H9 (cell line): ENCODE data around the gene KCNH4. TPM values are rescaled to one million over a fixed set of nuclear protein-coding genes. Genes with fewer than 3 reads are reported as not detected.

Experiments
- DNase-seq: peaks from one replicate; pipeline ENCODE4 v3.0.0-alpha.2; 2017
- H2AFZ ChIP-seq: one replicate; pipeline ENCODE4 v1.6.1; 2013; ENCODE audit warnings: mild to moderate bottlenecking, low read length, control low read depth, moderate library complexity
- H2AK5ac ChIP-seq: 2 replicates; pipeline ENCODE4 v1.6.1; 2013; ENCODE audit warnings: low read length, control low read depth, mixed read lengths; ENCODE audit not compliant: insufficient read length
- H2BK120ac ChIP-seq: one replicate; pipeline ENCODE4 v1.6.1; 2013; ENCODE audit warnings: low read depth, mild to moderate bottlenecking, low read length, control low read depth, inconsistent platforms; ENCODE audit not compliant: poor library complexity, severe bottlenecking
- H2BK12ac ChIP-seq: 2 replicates; pipeline ENCODE4 v1.6.1; 2013; ENCODE audit warnings: low read length, control low read depth, mixed read lengths, low read depth; ENCODE audit not compliant: insufficient read length
- H2BK15ac ChIP-seq: 2 replicates; pipeline ENCODE4 v1.6.1; 2013; ENCODE audit warnings: low read depth, low read length, control low read depth
- H2BK20ac ChIP-seq: one replicate; pipeline ENCODE4 v1.6.1; 2013; ENCODE audit warnings: low read depth, mild to moderate bottlenecking, low read length, control low read depth, inconsistent platforms; ENCODE audit not compliant: poor library complexity, severe bottlenecking
- H2BK5ac ChIP-seq: 2 replicates; pipeline ENCODE4 v1.6.1; 2013; ENCODE audit warnings: low read length, control low read depth, mixed read lengths; ENCODE audit not compliant: insufficient read length
- H3K14ac ChIP-seq: 2 replicates; pipeline ENCODE4 v1.6.1; 2013; ENCODE audit warnings: low read length, control low read depth; ENCODE audit not compliant: insufficient read depth
- H3K18ac ChIP-seq: 2 replicates; pipeline ENCODE4 v1.6.1; 2013; ENCODE audit warnings: low read depth, mild to moderate bottlenecking, mixed read lengths, low read length, control low read depth; ENCODE audit not compliant: insufficient read length
- H3K23ac ChIP-seq: 2 replicates; pipeline ENCODE4 v1.6.1; 2013; ENCODE audit warnings: low read length, control low read depth, mixed read lengths, low read depth; ENCODE audit not compliant: insufficient read length
- H3K23me2 ChIP-seq: 2 replicates; pipeline ENCODE4 v1.6.1; 2013; ENCODE audit warnings: low read depth, mild to moderate bottlenecking, mixed read lengths, low read length, control low read depth; ENCODE audit not compliant: insufficient read length, poor library complexity, severe bottlenecking
- H3K27ac ChIP-seq: 2 replicates; pipeline ENCODE4 v1.5.1; 2013; ENCODE audit warnings: low read length, control low read depth, mixed read lengths, low read depth; ENCODE audit not compliant: insufficient read length
- H3K27me3 ChIP-seq: 2 replicates; pipeline ENCODE4 v1.6.1; 2013; ENCODE audit warnings: low read length, control low read depth, inconsistent platforms; ENCODE audit not compliant: insufficient read depth
- H3K4ac ChIP-seq: 2 replicates; pipeline ENCODE4 v1.6.1; 2013; ENCODE audit warnings: low read depth, mild to moderate bottlenecking, control low read depth, inconsistent platforms, low read length, moderate library complexity
- H3K4me1 ChIP-seq: 2 replicates; pipeline ENCODE4 v1.6.1; 2013; ENCODE audit warnings: low read length, control low read depth, inconsistent platforms; ENCODE audit not compliant: insufficient read depth
- H3K4me2 ChIP-seq: 2 replicates; pipeline ENCODE4 v1.6.1; 2013; ENCODE audit warnings: low read length, control low read depth, mixed read lengths; ENCODE audit not compliant: insufficient read length, insufficient read depth
- H3K56ac ChIP-seq: 2 replicates; pipeline ENCODE4 v1.6.1; 2013; ENCODE audit warnings: low read depth, mild to moderate bottlenecking, mixed read lengths, low read length, control low read depth; ENCODE audit not compliant: insufficient read length
- H3K79me1 ChIP-seq: 2 replicates; pipeline ENCODE4 v1.6.1; 2013; ENCODE audit warnings: low read depth, mild to moderate bottlenecking, moderate library complexity, low read length, control low read depth, inconsistent platforms; ENCODE audit not compliant: insufficient read depth, poor library complexity, severe bottlenecking
- H3K79me2 ChIP-seq: 2 replicates; pipeline ENCODE4 v1.6.1; 2013; ENCODE audit warnings: low read length, control low read depth, inconsistent platforms; ENCODE audit not compliant: insufficient read depth
- H3K9ac ChIP-seq: 2 replicates; pipeline ENCODE4 v1.6.1; 2013; ENCODE audit warnings: low read length, control low read depth, mixed read lengths; ENCODE audit not compliant: insufficient read length; ENCODE audit errors: extremely low read depth
- H3K9me3 ChIP-seq: one replicate; pipeline ENCODE4 v1.6.1; 2013; ENCODE audit warnings: low read depth, low read length, inconsistent platforms; ENCODE audit not compliant: control insufficient read depth
- H3T11ph ChIP-seq: one replicate; pipeline ENCODE4 v1.6.1; 2013; ENCODE audit warnings: mild to moderate bottlenecking, low read length, control low read depth, inconsistent platforms
- H4K20me1 ChIP-seq: one replicate; pipeline ENCODE4 v1.6.1; 2013; ENCODE audit not compliant: control insufficient read depth, insufficient read length, insufficient read depth
- H4K5ac ChIP-seq: 2 replicates; pipeline ENCODE4 v1.6.1; 2013; ENCODE audit warnings: low read depth, mild to moderate bottlenecking, mixed read lengths, low read length, control low read depth; ENCODE audit not compliant: insufficient read length
- H4K8ac ChIP-seq: replicated peaks from 2 replicates; pipeline ENCODE4 v1.6.1; 2013; ENCODE audit warnings: low read length, control low read depth, mixed read lengths, low read depth; ENCODE audit not compliant: insufficient read length
- H4K91ac ChIP-seq: 2 replicates; pipeline ENCODE4 v1.6.1; 2013; ENCODE audit warnings: low read depth, mild to moderate bottlenecking, moderate library complexity, mixed read lengths, low read length, control low read depth; ENCODE audit not compliant: insufficient read length
- H3K27ac Mint-ChIP-seq, 3 experiments: 2 replicates in 2 of 3; 3 replicates in 1 of 3; pipeline ENCODE4 v1.8.0; 2020 to 2021; ENCODE audit warnings: mixed read lengths in 3 of 3, mild to moderate bottlenecking in 1 of 3, moderate library complexity in 1 of 3
- H3K27me3 Mint-ChIP-seq: 2 replicates; pipeline ENCODE4 v1.8.0; 2021; ENCODE audit warnings: low read depth, mild to moderate bottlenecking, moderate library complexity, mixed read lengths
- H3K36me3 Mint-ChIP-seq, 3 experiments: 2 replicates in 2 of 3; 3 replicates in 1 of 3; pipeline ENCODE4 v1.8.0; 2020 to 2021; ENCODE audit warnings: low read depth in 3 of 3, mixed read lengths in 3 of 3; ENCODE audit not compliant: insufficient read depth in 1 of 3
- H3K4me1 Mint-ChIP-seq, 2 experiments: 2 replicates each; pipeline ENCODE4 v1.8.0; 2020; ENCODE audit warnings: mixed read lengths in 2 of 2
- H3K4me3 Mint-ChIP-seq, 2 experiments: 2 replicates in 1 of 2; 3 replicates in 1 of 2; pipeline ENCODE4 v1.8.0; 2020 to 2021; ENCODE audit warnings: mild to moderate bottlenecking in 2 of 2, mixed read lengths in 2 of 2, moderate library complexity in 1 of 2
- H3K9me3 Mint-ChIP-seq, 2 experiments: 2 replicates in 1 of 2; 3 replicates in 1 of 2; pipeline ENCODE4 v1.8.0; 2020; ENCODE audit warnings: mild to moderate bottlenecking in 2 of 2, mixed read lengths in 2 of 2, moderate library complexity in 1 of 2
- WGBS: extraction: QIAGEN DNeasy Blood & Tissue Kit; methylation state at CpG from one replicate; pipeline ENCODE4 v1.1.7; 2013; ENCODE audit warnings: missing lambda C conversion rate, low lambda C conversion rate, mixed read lengths; ENCODE audit not compliant: insufficient read length; ENCODE audit errors: extremely low coverage; 5-methylcytosine and 5-hydroxymethylcytosine counted together
- total RNA-seq: library from RNA; stranded (reverse); gene quantifications from 2 replicates; pipeline ENCODE4 v1.2.1, GENCODE V29; 2021
- TF ChIP-seq, protein P1 (sequence below): fragments of 200-600 bp; sonication (generic); conservative IDR thresholded peaks from 3 replicates; pipeline ENCODE4 v1.8.0; 2021; ENCODE audit warnings: antibody characterized with exemption, mild to moderate bottlenecking

The KCNH4 gene
- total RNA-seq, 1 experiment from 2014 or later: not detected

GRCh38 chr17:42225646-42226045 lies 44.7 kb upstream of the KCNH4 start:
- H3K23me2 ChIP-seq: no peaks in the 10 kb centered on the region
- no peak overlapping the region for H3K4ac ChIP-seq
- no peak for DNase-seq
- no peak overlapping the region for H2AK5ac ChIP-seq
- H3K4me1 ChIP-seq: no peaks in the 10 kb centered on the region
- no peaks in the 10 kb centered on the region for H3K79me2 ChIP-seq
- no peak overlapping the region for H2AFZ ChIP-seq
- no peak overlapping the region for H2BK20ac ChIP-seq
- H3K56ac ChIP-seq: no peak overlapping the region
- no peak overlapping the region for H4K5ac ChIP-seq
- no peaks in the 10 kb centered on the region for H3K27me3 Mint-ChIP-seq
- no CpG with 5 or more reads among the region's 5 CpGs for WGBS
- no peak overlapping the region for H2BK120ac ChIP-seq
- H3K27ac Mint-ChIP-seq: no peak overlapping the region
- no peak overlapping the region for H3K23ac ChIP-seq
- no peaks in the 10 kb centered on the region for H3K27me3 ChIP-seq
- H3K18ac ChIP-seq: no peak overlapping the region
- H3K4me3 Mint-ChIP-seq: no peak overlapping the region
- no peak overlapping the region for H3K4me2 ChIP-seq
- H4K91ac ChIP-seq: no peak overlapping the region
- peaks cover 19 to 27% (median 22%) of the 10 kb centered on the region in 3 experiments; a peak in 6 of 7 replicates for H3K36me3 Mint-ChIP-seq
- TF ChIP-seq, protein P1, sequence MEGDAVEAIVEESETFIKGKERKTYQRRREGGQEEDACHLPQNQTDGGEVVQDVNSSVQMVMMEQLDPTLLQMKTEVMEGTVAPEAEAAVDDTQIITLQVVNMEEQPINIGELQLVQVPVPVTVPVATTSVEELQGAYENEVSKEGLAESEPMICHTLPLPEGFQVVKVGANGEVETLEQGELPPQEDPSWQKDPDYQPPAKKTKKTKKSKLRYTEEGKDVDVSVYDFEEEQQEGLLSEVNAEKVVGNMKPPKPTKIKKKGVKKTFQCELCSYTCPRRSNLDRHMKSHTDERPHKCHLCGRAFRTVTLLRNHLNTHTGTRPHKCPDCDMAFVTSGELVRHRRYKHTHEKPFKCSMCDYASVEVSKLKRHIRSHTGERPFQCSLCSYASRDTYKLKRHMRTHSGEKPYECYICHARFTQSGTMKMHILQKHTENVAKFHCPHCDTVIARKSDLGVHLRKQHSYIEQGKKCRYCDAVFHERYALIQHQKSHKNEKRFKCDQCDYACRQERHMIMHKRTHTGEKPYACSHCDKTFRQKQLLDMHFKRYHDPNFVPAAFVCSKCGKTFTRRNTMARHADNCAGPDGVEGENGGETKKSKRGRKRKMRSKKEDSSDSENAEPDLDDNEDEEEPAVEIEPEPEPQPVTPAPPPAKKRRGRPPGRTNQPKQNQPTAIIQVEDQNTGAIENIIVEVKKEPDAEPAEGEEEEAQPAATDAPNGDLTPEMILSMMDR: no peak
- H3K9me3 Mint-ChIP-seq: no peaks in the 10 kb centered on the region
- H3K9me3 ChIP-seq: no peaks in the 10 kb centered on the region
- H2BK15ac ChIP-seq: no peak overlapping the region
- no peak overlapping the region for H2BK5ac ChIP-seq
- no peak overlapping the region for H3K9ac ChIP-seq
- no peak overlapping the region for H3K27ac ChIP-seq
- no peaks in the 10 kb centered on the region for H3K4me1 Mint-ChIP-seq
- H2BK12ac ChIP-seq: no peak overlapping the region
- H3K79me1 ChIP-seq: no peaks in the 10 kb centered on the region
- H3K14ac ChIP-seq: no peak overlapping the region
- no peak overlapping the region for H4K8ac ChIP-seq
- no peak overlapping the region for H3T11ph ChIP-seq
- H4K20me1 ChIP-seq: peaks cover 4% of the 10 kb centered on the region
